Liver (tissue), 9 donors: ENCODE results near the gene DSCAML1. TPM values are rescaled to one million over a fixed set of nuclear protein-coding genes. Genes with fewer than 3 reads are reported as not detected.

ENCODE experiments used
- DNase-seq: peaks from one replicate; pipeline ENCODE4 v3.0.0-alpha.2; 2017; ENCODE audit warnings: low spot score
- H3K27ac ChIP-seq, 2 donors: one replicate each; pipeline ENCODE4 v1.7.0; 2013; ENCODE audit warnings: inconsistent platforms in 2 of 2, low read length in 2 of 2, control low read depth in 1 of 2, low read depth in 1 of 2, mild to moderate bottlenecking in 1 of 2
- H3K27me3 ChIP-seq, 4 donors: one replicate each; pipeline versions ENCODE4 v1.6.1 to v1.7.0; 2013; ENCODE audit warnings: low read length in 3 of 4, inconsistent platforms in 1 of 4, mild to moderate bottlenecking in 1 of 4, moderate library complexity in 1 of 4; ENCODE audit not compliant: control insufficient read depth in 4 of 4, insufficient read depth in 4 of 4
- H3K36me3 ChIP-seq, 4 donors: one replicate each; pipeline versions ENCODE4 v1.6.1 to v1.7.0; 2013; ENCODE audit warnings: low read length in 3 of 4, mild to moderate bottlenecking in 3 of 4, low read depth in 1 of 4, moderate library complexity in 1 of 4; ENCODE audit not compliant: control insufficient read depth in 4 of 4, insufficient read depth in 3 of 4
- H3K4me1 ChIP-seq, 4 donors: one replicate each; pipeline versions ENCODE4 v1.6.1 to v1.7.0; 2013; ENCODE audit warnings: low read length in 3 of 4, mild to moderate bottlenecking in 3 of 4, moderate library complexity in 1 of 4; ENCODE audit not compliant: control insufficient read depth in 4 of 4, insufficient read depth in 4 of 4
- H3K4me3 ChIP-seq, 3 donors: one replicate each; pipeline versions ENCODE4 v1.6.1 to v1.7.0; 2013; ENCODE audit warnings: low read length in 3 of 3, control low read depth in 1 of 3, low read depth in 1 of 3, mild to moderate bottlenecking in 1 of 3
- H3K9ac ChIP-seq, 2 donors: one replicate each; pipeline ENCODE4 v1.7.0; 2013; ENCODE audit warnings: low read length in 2 of 2, mild to moderate bottlenecking in 2 of 2, moderate library complexity in 2 of 2, control low read depth in 1 of 2, low read depth in 1 of 2
- H3K9me3 ChIP-seq, 4 donors: one replicate each; pipeline versions ENCODE4 v1.6.1 to v1.7.0; 2013; ENCODE audit warnings: low read length in 3 of 4; ENCODE audit not compliant: control insufficient read depth in 4 of 4
- ATF3 ChIP-seq: IDR thresholded peaks from 2 replicates; pipeline ENCODE4 v1.6.1; 2016; ENCODE audit warnings: antibody characterized with exemption
- CTCF ChIP-seq: fragments of 150-350 bp; IDR thresholded peaks from 2 replicates; pipeline ENCODE4 v1.5.1; 2017; ENCODE audit warnings: improper control_type of control experiment, low read depth, low read length; ENCODE audit not compliant: missing input control
- EGR1 ChIP-seq, 2 donors: IDR thresholded peaks; 2 replicates each; pipeline ENCODE4 v1.6.1; 2016 to 2018; ENCODE audit warnings: antibody characterized with exemption in 2 of 2, low read depth in 2 of 2
- FOXA1 ChIP-seq: IDR thresholded peaks from 2 replicates; pipeline ENCODE4 v1.6.1; 2016; ENCODE audit warnings: antibody characterized with exemption
- FOXA2 ChIP-seq: IDR thresholded peaks from 2 replicates; pipeline ENCODE4 v1.6.1; 2016; ENCODE audit warnings: antibody characterized with exemption
- GABPA ChIP-seq, 2 donors: IDR thresholded peaks in 1 of 2; conservative IDR thresholded peaks in 1 of 2; 2 replicates each; pipeline ENCODE4 v1.6.1; 2016; ENCODE audit warnings: antibody characterized with exemption in 2 of 2, mild to moderate bottlenecking in 1 of 2, moderate library complexity in 1 of 2
- HNF4A ChIP-seq, 2 donors: conservative IDR thresholded peaks; 2 replicates each; pipeline ENCODE4 v1.6.1; 2016; ENCODE audit warnings: antibody characterized with exemption in 2 of 2, mild to moderate bottlenecking in 2 of 2
- JUND ChIP-seq, 2 donors: IDR thresholded peaks; 2 replicates each; pipeline ENCODE4 v1.6.1; 2016; ENCODE audit warnings: antibody characterized with exemption in 2 of 2
- NR2F2 ChIP-seq: IDR thresholded peaks from 2 replicates; pipeline ENCODE4 v1.6.1; 2016; ENCODE audit warnings: antibody characterized with exemption
- RAD21 ChIP-seq, 2 donors: IDR thresholded peaks; 2 replicates each; pipeline ENCODE4 v1.6.1; 2016; ENCODE audit warnings: antibody characterized with exemption in 2 of 2, mild to moderate bottlenecking in 2 of 2
- RXRA ChIP-seq, 2 donors: IDR thresholded peaks; 2 replicates each; pipeline ENCODE4 v1.6.1; 2017 to 2018; ENCODE audit warnings: antibody characterized with exemption in 2 of 2, mild to moderate bottlenecking in 1 of 2
- SP1 ChIP-seq: IDR thresholded peaks from 2 replicates; pipeline ENCODE4 v1.6.1; 2018; ENCODE audit warnings: antibody characterized with exemption, mild to moderate bottlenecking
- TAF1 ChIP-seq: conservative IDR thresholded peaks from 2 replicates; pipeline ENCODE4 v1.6.1; 2016; ENCODE audit warnings: antibody characterized with exemption, mild to moderate bottlenecking
- YY1 ChIP-seq: IDR thresholded peaks from 2 replicates; pipeline ENCODE4 v1.6.1; 2016; ENCODE audit warnings: antibody characterized with exemption, mild to moderate bottlenecking
- WGBS: extraction: QIAGEN DNeasy Blood & Tissue Kit; methylation state at CpG from one replicate; pipeline ENCODE4 v1.1.7; 2013; 5-methylcytosine and 5-hydroxymethylcytosine counted together
- polyA plus RNA-seq, 2 donors: library from polyadenylated mRNA; stranded (reverse) in 1 of 2; unstranded in 1 of 2; fragments of 200-250 nt in 1 of 2; fragments of >200 nt in 1 of 2; fragmentation: Nextera tagmentation in 1 of 2; extraction: Ambion mirVana in 1 of 2; gene quantifications; one replicate each; pipeline versions ENCODE4 v1.2.1 to v1.2.3, GENCODE V29; 2013 to 2015
- total RNA-seq, 2 donors: library from RNA; depleted of rRNA; stranded (reverse); fragments of >200 nt; gene quantifications; one replicate each; pipeline ENCODE4 v1.2.3, GENCODE V29; 2014
- TF ChIP-seq, protein P1 (sequence below): IDR thresholded peaks from 2 replicates; pipeline ENCODE4 v1.6.1; 2016; ENCODE audit warnings: antibody characterized with exemption
- TF ChIP-seq, protein P2 (sequence below): IDR thresholded peaks from 2 replicates; pipeline ENCODE4 v1.6.1; 2016; ENCODE audit warnings: antibody characterized with exemption
- donor health status: healthy.
- donor health status: healthy.
- donor health status: healthy.
- donor health status: healthy.
- donor health status: healthy.

Gene DSCAML1
- total and polyA plus RNA-seq, 4 donors: 0.07 to 0.42 (median 0.20) TPM

GRCh38 chr11:117731722-117732290 lies 65.2 kb downstream of the DSCAML1 start (continued):
- TF ChIP-seq, protein P1, sequence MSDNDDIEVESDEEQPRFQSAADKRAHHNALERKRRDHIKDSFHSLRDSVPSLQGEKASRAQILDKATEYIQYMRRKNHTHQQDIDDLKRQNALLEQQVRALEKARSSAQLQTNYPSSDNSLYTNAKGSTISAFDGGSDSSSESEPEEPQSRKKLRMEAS: no peak

DNA sequence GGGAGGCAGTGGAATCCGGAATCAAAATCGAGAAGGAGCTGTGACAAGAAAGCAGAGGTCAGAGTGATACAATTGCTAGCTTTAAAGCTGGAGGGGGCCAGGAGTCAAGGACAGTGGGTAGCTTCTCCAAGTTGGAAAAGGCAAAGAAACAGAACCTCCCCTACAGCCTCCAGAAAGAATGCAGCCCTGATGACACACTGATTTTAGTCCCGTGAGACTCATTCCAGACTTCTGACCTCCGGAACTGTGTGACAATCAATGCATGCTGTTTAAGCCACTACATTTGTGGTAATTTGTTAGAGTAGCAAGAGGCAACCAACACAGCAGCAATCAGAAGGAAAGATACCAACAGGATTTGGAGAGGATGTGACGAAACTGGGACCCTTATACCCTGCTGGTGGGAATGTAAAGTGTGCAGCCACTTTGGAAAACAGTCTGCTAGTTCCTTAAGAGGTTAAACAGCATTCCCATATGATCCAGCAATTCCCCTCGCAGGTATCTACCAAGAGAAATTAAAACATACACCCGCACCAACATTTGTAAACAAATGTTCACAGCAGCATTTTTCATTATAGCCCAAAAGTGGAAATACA lies 66.7 kb downstream of the DSCAML1 start:
- no peak overlapping the region for H3K27ac ChIP-seq
- DNase-seq: no peak
- no peaks in the 10 kb centered on the region for H3K27me3 ChIP-seq
- TF ChIP-seq, protein P2, sequence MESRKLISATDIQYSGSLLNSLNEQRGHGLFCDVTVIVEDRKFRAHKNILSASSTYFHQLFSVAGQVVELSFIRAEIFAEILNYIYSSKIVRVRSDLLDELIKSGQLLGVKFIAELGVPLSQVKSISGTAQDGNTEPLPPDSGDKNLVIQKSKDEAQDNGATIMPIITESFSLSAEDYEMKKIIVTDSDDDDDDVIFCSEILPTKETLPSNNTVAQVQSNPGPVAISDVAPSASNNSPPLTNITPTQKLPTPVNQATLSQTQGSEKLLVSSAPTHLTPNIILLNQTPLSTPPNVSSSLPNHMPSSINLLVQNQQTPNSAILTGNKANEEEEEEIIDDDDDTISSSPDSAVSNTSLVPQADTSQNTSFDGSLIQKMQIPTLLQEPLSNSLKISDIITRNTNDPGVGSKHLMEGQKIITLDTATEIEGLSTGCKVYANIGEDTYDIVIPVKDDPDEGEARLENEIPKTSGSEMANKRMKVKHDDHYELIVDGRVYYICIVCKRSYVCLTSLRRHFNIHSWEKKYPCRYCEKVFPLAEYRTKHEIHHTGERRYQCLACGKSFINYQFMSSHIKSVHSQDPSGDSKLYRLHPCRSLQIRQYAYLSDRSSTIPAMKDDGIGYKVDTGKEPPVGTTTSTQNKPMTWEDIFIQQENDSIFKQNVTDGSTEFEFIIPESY: no peak
- TF ChIP-seq FOXA2: no peak
- TF ChIP-seq GABPA (IDR thresholded peaks at IDR 0.05 in 1 of 2, conservative IDR thresholded peaks at IDR 0.05 in 1 of 2): no peak
- no peak for TF ChIP-seq ATF3
- no peak for TF ChIP-seq HNF4A (conservative IDR thresholded peaks at IDR 0.05)
- TF ChIP-seq, protein P1: no peak
- TF ChIP-seq JUND (IDR thresholded peaks at IDR 0.05): no peak
- TF ChIP-seq RXRA (IDR thresholded peaks at IDR 0.05): no peak
- no peak for TF ChIP-seq FOXA1
- no peak for TF ChIP-seq RAD21 (IDR thresholded peaks at IDR 0.05)
- TF ChIP-seq CTCF: no peak
- no peak for TF ChIP-seq NR2F2
- no peak for TF ChIP-seq TAF1
- TF ChIP-seq YY1: no peak
- TF ChIP-seq EGR1 (IDR thresholded peaks at IDR 0.05; ENCODE audit: low read depth in 2 of 2): no peak
- H3K9ac ChIP-seq: no peak overlapping the region
- no peaks in the 10 kb centered on the region for H3K4me1 ChIP-seq
- no peaks in the 10 kb centered on the region for H3K36me3 ChIP-seq
- no peaks in the 10 kb centered on the region for H3K9me3 ChIP-seq
- H3K4me3 ChIP-seq: no peak overlapping the region
- WGBS: 81% methylated on average over 7 of the region's 7 CpGs

- Histone ChIP-seq H3K27ac (no peak overlapping the region), H3K9me3 (no peaks in the 10 kb centered on the region), H3K9ac (no peak overlapping the region), H3K4me3 (no peak overlapping the region), H3K36me3 (no peaks in the 10 kb centered on the region), H3K27me3 (no peaks in the 10 kb centered on the region), H3K4me1 (no peaks in the 10 kb centered on the region)
- TF ChIP-seq RAD21 (IDR thresholded peaks at IDR 0.05) (no peak), YY1 (no peak), EGR1 (IDR thresholded peaks at IDR 0.05; ENCODE audit: low read depth in 2 of 2) (no peak), FOXA2 (no peak), JUND (IDR thresholded peaks at IDR 0.05) (no peak), ATF3 (no peak), SP1 (no peak), TAF1 (no peak), HNF4A (conservative IDR thresholded peaks at IDR 0.05) (no peak)
- TF ChIP-seq, protein P1: no peak
- WGBS: 77% methylated on average over 12 of the region's 12 CpGs
- no peak for DNase-seq
Observed at GRCh38 chr11:117725048-117725734, 71.8 kb downstream of the DSCAML1 start.
